NCI-H128 (cell line): ENCODE data around the gene FARSA.
A peak's percentile ranks its signal among the peaks of the same experiment; 100 is the strongest.
"Not testable (repeated sequence)": the region's sequence is repeated elsewhere in the genome, so short reads cannot be mapped to it uniquely, and the experiment has no call there.

Experiments used
- DNase-seq: peaks from one replicate; lab custom pipeline; 2025; ENCODE audit not compliant: unreplicated experiment; lab: John Stamatoyannopoulos, UW

The FARSA gene

DNA sequence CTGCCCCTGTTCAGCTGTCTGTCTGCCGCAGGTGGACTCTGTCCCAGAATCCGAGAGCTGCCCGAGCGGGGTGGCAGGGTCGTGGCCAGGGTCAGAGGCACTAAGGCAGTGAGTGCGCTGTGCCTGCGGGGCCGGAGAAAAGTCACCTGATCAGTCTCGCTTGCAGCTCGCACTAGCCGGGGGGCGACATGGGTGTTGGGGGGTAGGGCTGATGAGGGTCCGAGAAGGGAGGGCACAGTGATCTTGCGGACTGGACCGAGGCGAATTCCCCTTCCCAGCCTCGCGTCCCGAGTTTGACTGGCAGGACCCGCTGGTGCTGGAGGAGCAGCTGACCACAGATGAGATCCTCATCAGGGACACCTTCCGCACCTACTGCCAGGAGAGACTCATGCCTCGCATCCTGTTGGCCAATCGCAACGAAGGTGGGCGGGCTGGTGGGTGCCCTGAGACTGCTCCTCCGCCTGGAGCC is 41.9 kb downstream of the FARSA start:
- no peak for DNase-seq

DNA sequence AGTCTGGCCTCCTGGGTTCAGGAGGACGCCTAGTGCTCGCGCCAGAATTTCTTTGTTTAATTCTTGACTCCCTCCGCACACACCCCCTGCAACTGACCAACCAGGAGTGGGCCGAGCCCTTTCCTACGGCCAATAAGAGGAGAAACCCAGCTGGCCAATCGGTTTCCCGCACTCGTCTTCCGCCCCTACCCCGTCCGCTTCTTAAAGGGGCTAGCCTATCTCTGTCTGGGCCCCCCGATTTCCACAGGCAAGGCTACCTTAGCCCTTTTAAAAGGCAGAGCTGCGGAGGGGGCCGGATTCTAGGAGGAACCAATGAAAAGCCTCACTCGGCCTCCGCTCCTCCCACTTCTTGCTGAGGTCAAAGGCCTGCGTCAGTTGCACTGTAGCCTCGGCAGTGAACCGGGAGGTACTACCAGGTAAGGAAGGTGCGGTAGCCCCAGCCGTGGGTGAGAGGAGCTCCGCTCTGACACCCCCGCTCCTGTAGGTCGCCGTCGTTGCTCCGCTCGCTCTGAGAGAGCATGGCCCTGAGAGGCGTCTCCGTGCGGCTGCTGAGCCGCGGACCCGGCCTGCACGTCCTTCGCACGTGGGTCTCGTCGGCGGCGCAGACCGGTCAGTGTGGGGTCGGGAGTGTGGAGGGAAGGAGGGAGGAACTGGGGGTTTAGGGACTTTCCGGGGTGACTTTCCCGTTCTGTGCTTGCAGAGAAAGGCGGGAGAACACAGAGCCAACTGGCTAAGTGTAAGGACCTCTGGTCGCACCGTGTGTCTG is 42.5 kb downstream of the FARSA start, which contains the start of gene GCDH:
Gene GCDH, plus strand, starts transcription at position 374 of the 766 bp plus-strand sequence. Its CDS starts 145 bp downstream, at position 519.
- DNase-seq, result peak; percentile 99

DNA sequence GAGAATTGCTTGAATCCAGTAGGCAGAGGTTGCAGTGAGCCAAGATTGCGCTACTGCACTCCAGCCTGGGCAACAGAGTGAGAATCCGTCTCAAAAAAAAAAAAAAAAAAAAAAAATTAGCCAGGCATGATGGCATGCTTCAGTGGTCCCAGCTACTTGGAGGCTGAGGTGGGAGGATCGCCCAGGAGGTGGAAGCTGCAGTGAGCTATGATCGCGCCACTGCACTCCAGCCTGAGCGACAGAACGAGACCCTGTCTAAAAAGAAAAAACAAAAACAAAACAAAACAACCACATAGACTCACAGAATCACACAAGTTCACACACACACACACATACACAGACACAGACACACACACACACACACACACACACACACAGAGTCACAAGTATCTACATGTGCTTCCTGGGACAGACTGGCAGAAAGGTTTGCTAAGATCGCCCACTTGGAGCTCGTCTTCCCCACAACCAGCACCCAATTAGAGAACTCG is 43.2 kb downstream of the FARSA start:
- not testable (repeated sequence) for DNase-seq

DNA sequence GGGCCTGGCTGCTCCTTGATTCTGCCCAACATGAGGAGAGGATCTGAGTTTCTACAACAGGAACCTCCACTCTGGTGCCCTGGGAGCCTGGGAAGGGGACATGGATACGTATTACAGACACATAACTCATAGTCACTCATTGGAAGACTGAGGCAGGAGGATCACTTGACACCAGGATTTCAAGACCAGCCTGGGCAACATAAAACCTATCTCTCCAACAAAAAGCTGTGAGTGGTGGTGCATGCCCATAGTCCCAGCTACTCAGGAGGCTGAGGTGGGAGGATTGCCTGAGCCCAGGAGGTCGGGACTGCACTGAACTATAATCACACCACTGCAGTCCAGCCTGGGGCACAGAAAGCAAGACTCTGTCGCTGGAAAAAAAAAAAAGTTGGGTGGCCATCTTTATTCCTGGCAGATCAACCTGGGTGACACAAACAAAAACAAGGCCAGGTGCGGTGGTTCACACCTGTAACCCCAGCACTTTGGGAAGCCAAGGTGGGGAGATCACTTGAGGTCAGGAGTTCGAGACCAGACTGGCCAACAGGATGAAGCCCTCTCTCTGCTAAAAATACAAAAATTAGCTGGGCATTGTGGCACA is 45.4 kb downstream of the FARSA start:
- DNase-seq, result no peak

DNA sequence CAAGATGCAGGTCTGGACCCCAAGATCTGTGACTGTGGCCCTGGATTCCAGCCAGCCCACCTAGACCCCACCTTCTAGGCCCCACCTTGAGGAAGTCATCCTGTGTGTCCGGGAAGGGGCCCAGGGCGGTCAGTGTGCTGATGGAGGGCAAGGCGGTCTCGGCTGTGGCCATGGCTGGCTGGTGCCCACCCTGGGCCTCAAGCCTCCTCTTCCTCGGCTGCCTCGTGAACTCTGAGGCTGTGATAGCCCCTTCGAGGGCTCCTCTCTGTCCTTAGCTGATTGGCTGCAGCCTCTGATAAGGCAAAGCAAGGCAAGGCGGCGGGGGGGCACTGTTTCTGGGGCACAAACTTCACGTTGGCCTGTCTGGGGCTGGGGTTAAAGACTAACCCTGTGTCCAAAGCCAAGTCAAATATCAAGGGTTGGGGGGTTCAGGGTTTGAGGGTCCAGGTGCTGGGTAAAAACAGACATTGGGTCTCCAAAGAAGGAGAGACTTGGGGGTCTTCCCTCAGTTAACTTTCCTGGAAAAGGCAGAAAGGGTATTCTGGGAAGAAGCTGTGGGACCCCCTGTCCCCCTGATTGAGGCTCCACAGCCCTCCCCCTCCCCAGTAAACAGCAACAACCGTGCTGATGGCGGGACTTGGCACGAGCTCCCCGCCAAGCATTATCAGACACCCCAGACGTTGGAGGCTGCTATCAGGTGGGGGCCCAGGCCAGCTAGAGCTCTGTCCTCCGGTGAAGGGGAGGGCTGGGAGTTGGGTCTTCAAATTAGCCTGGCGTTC is 46.4 kb downstream of the FARSA start, which contains the start of gene KLF1:
Gene KLF1, minus strand, starts transcription at position 233 of the 779 bp plus-strand sequence. Its CDS starts 61 bp downstream, at position 172.
- DNase-seq, result no peak

DNA sequence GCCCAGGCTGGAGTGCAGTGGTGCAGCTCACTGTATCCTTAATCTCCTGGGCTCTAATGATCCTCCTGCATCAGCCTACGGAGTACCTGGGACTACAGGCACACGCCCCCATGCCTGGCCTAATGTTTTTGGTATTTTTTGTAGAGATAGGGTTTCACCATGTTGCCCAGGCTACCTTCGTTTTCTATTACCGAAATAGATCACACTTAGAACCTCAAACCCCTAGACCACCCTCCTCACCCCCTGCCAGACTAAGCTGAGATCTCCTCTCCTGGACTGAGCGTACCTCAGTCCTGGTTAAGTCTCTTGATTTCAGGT is 46.9 kb downstream of the FARSA start:
- DNase-seq, result no peak

DNA sequence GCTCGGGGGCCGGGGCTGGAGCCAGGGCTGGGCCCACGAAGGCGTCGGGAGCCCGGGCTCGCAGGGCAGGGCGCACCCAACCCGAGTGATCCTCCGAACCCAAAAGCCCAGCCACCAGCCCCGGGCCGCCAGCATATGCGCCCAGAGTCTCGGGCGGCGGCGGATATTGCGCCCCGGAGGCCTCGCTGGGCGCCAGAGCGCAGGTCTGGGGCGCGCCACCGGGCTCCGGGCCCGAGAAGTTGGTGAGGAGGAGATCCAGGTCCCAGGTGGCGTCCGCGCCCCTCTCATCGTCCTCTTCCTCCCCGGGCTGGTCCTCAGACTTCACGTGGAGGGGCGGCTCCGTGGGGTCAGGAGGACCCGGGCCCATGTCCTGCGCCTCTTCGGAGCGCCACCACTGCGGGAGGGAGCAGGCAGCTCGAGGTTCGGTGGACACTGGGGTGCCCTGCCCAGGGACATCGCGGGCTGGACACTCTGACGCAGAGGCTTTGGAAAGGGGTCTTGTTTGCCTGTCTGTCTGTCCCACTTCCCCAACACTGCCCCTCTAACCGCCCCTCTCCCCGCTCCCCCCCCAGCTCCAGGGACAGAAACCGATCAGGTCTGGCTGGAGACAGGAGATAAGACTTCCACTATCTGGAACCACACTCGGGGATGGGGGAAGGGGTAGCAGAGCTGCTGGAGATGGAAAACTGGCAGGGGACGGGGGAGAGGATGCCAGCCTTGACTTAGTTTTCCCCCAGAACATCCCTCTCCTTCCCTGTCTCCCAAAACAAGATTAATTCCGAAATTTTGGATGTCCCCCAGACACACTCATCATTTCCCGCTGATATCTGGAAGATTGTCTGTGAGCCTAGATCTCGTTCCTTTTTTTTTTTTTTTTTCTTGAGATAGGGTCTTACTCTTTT is 47.5 kb downstream of the FARSA start:
- no peak for DNase-seq

DNA sequence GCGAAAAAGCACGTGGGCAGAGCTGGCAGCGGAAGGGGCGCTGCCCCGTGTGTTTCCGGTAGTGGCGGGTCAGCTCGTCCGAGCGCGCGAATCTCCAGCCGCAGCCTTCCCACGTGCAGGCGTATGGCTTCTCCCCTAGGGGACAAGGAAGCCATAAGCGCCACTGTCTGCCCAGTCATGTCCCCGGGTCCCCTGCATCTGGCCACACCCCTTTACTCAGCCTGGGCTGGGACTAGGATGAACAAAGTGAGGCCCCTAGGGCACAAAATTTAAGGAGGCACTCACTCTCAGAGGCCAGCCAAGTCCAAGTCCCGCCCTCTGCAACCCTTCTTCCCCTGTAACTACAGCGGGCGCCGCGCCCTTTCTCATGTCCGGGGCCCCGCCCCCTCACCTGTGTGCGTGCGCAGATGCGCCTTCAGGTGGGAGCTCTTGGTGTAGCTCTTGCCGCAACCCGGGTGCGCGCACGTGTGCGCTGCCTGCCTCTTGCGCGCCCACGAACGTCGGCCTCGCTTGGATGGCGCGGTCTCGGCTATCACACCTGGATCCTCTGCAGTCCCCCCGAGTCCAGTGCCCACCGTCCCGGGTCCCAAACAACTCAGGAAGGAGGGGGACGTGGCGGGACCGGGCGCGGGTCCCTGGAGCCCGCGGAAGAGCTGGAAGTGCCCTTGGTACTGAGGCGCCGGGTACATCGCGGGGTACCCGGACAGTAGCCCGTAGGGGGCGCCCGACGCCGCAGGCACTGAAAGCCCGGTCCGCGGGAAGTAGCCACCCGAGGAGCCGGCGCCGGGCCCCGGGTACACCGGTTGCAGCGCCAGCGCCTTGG is 48.4 kb downstream of the FARSA start:
- peak; percentile 86 for DNase-seq

DNA sequence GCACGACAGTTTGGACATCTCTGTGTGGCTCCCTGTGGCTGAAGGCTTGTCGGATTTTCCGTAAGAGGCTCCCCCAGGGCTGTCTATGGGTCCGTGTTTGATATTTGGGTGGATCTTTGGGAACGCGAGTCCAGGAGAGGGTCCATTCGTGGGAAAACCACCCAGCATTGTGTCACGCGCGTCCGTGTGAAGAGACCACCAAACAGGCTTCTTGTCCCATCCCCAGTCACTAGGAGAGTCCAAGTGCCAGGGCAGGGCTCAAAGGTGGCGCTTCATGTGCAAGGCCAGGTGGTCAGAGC is 48.9 kb downstream of the FARSA start:
- DNase-seq, result no peak

DNA sequence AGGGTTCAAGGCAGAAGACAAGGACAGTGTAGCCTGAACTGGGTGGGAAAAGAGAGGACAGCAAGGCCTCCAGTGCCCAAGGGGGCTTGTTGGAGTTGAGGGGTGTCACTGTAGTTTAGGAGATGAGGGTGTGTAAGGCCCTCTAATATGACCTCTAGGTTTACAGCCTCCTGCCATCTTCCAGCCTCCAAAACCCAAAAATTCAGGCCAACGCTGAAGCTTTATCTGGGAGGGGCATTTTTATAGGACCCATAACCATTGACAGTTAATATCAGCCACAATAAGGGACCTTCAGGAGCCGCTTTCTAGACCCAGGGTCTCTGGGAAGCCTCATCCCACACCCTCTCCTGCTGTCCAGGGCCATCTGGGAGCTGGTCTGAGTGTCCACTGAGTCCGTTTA is 49.3 kb downstream of the FARSA start:
- DNase-seq, result no peak

DNA sequence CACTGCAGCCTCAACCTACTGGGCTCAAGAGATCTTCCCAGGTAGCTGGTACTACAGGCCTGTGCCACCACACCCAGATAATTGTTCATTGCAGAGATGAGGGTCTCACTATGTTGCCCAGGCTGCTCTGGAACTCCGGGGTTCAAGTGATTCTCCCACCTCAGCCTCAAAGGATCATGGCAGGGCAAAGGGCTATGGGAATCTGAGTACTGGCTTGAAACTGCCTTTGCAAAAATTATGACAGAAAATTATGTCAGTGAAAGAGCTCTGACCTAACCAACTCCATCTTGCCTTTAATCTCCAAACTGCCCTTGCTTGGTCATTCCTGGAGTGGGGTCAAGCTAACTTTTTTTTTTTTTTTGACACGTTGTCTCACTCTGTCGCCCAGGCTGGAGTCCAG is 50.9 kb downstream of the FARSA start:
- DNase-seq, result no peak

DNA sequence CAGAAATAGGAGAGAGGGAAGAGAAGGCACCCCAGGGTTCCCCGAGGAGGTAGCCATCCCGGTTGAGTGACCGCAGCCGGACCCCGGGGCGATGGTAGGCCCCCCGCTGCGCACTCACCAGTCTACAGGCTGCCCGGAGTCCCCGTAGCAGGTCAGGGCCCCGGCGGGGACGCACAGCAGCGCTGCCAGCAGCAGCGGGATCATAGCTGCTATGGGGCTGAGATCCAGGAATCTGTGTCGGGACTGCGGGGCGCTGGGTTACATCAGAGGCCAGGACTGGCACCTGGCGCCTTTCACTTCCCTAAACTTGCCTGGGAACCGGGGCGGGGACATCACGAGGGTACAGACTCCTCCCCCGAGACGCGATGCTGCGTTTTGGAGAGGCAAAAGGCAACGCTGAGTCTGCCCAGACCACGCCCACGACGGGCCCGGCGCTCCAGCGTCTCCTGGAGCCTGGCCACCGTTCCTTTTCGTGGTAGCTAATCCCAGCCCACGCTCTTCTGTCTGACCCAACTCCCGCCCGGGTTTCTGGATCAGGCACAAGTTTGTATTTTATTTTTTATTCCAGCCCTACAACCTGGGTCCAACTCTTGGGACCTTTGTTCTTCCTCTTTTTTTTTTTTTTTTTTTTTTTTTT is 52.2 kb downstream of the FARSA start, which contains the start of gene DNASE2:
Gene DNASE2, minus strand, starts transcription at position 278 of the 637 bp plus-strand sequence. Its CDS starts 74 bp downstream, at position 204.
- DNase-seq, result peak; percentile 95

DNA sequence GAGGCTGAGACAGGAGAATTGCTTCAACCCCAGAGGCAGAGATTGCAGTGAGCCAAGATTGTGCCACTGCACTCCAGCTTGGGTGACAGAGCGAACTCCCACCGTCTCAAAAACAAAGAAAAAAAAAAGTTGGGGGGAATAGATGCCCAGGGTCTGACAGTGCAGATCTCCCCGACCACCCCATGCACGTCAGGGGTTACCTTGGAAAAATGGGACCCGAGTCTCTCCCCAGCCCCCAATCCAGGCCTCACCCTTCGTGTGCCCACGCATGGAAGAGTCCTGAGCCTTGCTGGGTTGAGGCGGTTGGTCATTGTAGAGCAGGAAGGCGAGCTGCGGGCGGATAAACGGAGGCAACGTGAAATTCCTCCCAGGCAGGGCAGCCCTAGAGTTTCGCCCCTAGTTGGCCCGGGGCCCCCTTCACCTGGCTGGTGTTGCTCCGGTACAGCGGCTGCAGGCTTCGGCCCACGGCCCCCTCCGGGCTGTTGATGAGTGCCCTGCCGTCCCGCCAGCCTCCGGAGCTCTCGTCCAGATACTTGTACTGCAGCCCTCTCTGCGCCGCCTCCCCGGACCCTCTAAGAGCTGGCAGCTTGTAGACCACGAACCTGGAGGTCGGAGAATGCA is 52.9 kb downstream of the FARSA start:
- DNase-seq, result no peak

DNA sequence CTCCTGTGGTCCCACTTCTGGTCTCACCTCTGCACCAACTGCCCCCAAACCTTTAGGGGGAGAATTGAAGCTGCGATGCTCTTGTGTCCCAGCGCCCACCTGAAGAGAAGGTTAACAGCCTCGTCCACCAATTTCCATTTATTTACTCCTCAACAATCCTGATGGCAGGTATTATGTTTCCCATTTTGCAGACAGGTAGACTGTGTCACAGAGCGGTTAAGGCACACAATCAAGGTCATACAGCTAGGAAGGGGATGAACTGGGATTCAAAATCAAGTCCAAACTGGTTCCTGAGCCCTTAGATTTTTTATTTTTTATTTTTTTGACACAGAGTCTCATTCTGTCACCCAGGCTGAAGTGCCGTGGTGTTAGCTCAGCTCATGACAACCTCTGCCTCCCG is 58.4 kb downstream of the FARSA start:
- no peak for DNase-seq

DNA sequence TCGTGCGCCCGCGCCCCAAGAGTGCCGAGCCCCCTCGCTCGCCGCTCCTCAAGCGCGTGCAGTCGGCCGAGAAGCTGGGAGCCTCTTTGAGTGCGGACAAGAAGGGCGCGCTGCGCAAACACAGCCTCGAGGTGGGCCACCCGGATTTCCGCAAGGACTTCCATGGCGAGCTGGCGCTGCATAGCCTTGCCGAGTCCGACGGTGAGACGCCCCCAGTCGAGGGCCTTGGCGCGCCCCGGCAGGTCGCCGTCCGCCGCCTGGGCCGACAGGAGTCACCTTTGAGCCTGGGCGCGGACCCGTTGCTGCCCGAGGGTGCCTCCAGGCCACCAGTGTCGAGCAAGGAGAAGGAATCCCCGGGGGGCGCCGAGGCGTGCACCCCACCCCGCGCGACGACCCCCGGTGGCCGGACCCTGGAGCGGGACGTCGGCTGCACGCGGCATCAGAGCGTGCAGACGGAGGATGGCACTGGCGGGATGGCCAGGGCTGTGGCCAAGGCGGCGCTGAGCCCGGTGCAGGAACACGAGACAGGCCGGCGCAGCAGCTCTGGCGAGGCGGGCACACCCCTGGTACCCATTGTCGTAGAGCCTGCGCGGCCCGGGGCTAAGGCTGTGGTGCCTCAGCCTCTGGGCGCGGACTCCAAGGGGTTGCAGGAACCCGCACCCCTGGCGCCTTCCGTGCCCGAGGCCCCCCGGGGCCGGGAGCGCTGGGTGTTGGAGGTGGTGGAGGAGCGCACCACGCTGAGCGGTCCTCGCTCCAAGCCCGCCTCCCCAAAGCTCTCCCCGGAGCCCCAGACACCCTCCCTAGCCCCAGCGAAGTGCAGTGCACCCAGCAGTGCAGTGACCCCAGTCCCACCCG is 59.4 kb downstream of the FARSA start:
- no peak for DNase-seq

DNA sequence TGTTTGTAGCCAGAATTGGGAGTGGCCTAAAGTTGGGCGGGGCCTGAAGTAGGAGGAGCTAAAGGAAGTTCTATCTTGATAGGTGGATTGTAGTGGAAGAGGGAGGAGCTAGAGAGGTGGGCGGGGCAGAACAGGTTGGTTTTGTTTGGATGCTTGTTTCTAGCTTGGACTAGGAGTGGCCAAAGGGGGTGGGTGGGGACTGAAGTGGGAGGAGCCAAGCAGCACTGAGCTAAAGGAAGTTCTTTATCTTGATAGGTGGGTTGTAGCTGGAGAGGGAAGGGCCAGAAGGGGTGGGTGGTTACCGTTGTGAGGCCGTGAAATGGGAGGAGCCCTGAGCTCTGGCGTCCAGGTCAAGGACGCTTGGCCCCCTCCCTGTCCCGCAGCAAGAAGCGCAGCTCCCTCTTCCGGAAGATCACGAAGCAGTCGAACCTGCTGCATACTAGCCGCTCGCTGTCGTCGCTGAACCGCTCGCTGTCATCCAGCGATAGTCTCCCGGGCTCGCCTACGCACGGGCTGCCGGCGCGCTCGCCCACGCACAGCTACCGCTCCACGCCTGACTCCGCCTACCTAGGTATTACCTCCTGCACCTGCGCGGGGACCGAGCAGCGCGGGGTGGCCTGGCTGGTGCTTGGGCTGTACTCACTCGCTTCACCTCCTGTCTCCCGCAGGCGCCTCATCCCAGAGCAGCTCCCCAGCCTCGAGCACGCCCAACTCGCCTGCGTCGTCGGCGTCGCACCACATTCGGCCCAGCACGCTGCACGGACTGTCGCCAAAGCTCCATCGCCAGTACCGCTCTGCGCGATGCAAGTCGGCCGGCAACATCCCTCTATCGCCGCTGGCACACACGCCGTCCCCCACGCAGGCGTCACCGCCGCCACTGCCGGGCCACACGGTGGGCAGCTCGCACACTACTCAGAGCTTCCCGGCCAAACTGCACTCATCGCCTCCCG is 60.3 kb downstream of the FARSA start:
- DNase-seq, result no peak
